ENCODE data around the gene CCT8L2. TPM values are rescaled to one million over a fixed set of nuclear protein-coding genes. Genes with fewer than 3 reads are reported as not detected.
"Not testable (repeated sequence)": the region's sequence is repeated elsewhere in the genome, so short reads cannot be mapped to it uniquely, and the experiment has no call there.

CCT8L2 gene
- total RNA-seq, 1 donor, result not detected

DNA sequence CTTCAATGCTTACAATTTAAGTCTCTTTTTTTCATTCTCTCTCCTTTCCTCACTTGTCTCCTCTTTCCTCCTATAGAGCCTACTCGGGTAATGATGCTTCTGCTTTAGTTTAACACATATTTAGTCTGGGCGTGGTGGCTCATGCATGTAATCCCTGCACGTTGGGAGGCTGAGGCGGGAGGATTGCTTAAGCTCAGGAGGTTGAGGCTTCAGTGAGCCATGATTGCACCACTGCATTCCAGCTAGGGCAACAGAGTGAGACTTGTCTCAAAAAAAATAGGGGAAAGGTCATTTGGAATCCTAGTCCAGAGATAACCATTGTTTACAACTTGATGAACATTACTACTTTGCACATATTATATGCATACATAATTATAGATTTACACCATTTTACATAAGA, 1.4 kb upstream of the CCT8L2 start:
- Histone ChIP-seq H3K4me2 (ENCODE audit: insufficient read depth, low read length) (no peak overlapping the region), H2AFZ (ENCODE audit: low read length) (no peak overlapping the region), H3K27me3 (ENCODE audit: insufficient read depth, low read length) (no peaks in the 10 kb centered on the region), H3K27ac (ENCODE audit: low read depth, low read length) (no peak overlapping the region), H3K36me3 (ENCODE audit: insufficient read depth, low read length) (no peaks in the 10 kb centered on the region), H3K9me3 (ENCODE audit: low read depth, low read length) (no peaks in the 10 kb centered on the region), H3K79me2 (ENCODE audit: insufficient read depth, low read length) (no peaks in the 10 kb centered on the region), H3K4me1 (ENCODE audit: insufficient read depth, low read length) (no peaks in the 10 kb centered on the region), H4K20me1 (ENCODE audit: insufficient read depth, low read length) (no peaks in the 10 kb centered on the region), H3K4me3 (ENCODE audit: insufficient read depth, low read length) (no peak overlapping the region)
- DNase-seq (ENCODE audit: insufficient read length, low spot score, missing footprints), result no peak
- TF ChIP-seq, protein P1, sequence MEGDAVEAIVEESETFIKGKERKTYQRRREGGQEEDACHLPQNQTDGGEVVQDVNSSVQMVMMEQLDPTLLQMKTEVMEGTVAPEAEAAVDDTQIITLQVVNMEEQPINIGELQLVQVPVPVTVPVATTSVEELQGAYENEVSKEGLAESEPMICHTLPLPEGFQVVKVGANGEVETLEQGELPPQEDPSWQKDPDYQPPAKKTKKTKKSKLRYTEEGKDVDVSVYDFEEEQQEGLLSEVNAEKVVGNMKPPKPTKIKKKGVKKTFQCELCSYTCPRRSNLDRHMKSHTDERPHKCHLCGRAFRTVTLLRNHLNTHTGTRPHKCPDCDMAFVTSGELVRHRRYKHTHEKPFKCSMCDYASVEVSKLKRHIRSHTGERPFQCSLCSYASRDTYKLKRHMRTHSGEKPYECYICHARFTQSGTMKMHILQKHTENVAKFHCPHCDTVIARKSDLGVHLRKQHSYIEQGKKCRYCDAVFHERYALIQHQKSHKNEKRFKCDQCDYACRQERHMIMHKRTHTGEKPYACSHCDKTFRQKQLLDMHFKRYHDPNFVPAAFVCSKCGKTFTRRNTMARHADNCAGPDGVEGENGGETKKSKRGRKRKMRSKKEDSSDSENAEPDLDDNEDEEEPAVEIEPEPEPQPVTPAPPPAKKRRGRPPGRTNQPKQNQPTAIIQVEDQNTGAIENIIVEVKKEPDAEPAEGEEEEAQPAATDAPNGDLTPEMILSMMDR (IDR thresholded peaks at IDR 0.05; ENCODE audit: extremely low read depth, low read depth, low read length), result no peak

DNA sequence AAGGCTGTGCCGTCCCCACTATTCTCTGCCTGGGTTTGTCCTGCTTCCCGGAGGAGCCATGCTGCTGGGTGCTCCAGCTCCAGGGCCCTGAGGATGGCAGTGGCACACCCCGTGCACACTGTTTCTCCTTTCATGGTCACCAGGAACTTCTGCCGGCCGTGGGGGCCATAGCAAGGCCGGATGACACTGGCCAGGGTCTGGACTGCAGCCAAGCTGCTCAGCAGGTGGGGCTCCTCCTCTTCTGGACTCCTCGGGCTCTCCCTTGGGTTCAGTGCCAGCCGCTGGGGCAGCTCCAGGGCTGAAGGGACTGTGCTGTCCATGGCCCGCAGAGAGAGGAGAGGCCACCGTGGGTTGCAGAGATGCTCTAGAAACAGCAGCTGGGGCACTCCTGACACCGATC, 379 bp downstream of the CCT8L2 start:
- not testable (repeated sequence) for DNase-seq (ENCODE audit: insufficient read length, low spot score, missing footprints); H3K27me3 ChIP-seq (ENCODE audit: insufficient read depth, low read length); H2AFZ ChIP-seq (ENCODE audit: low read length); H3K9me3 ChIP-seq (ENCODE audit: low read depth, low read length); H3K36me3 ChIP-seq (ENCODE audit: insufficient read depth, low read length); H3K79me2 ChIP-seq (ENCODE audit: insufficient read depth, low read length); H3K4me1 ChIP-seq (ENCODE audit: insufficient read depth, low read length); H4K20me1 ChIP-seq (ENCODE audit: insufficient read depth, low read length); H3K4me3 ChIP-seq (ENCODE audit: insufficient read depth, low read length); H3K27ac ChIP-seq (ENCODE audit: low read depth, low read length); H3K4me2 ChIP-seq (ENCODE audit: insufficient read depth, low read length)

DNA sequence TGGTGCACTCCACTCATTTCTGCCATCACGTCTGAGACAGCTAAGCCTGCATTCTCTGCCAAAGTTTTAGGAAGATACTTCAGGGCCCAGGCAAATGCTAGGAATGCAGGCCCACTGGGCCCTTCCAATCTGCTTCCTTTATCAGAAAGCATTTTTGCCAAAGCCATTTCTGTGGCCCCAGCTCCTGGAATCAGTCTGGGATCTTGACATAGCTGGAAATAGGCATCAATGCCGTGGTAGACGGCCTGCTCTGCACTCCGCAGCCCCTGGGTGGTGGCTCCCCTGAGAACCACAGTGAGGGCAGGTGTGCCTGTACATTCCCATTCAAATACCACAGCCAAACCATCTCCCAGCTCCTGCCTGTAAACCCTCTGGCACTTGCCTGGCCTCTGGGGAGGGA, 1.5 kb downstream of the CCT8L2 start:
- not testable (repeated sequence) for H3K4me2 ChIP-seq (ENCODE audit: insufficient read depth, low read length); H3K27ac ChIP-seq (ENCODE audit: low read depth, low read length); H3K36me3 ChIP-seq (ENCODE audit: insufficient read depth, low read length); H4K20me1 ChIP-seq (ENCODE audit: insufficient read depth, low read length); H3K4me3 ChIP-seq (ENCODE audit: insufficient read depth, low read length); H3K9me3 ChIP-seq (ENCODE audit: low read depth, low read length); DNase-seq (ENCODE audit: insufficient read length, low spot score, missing footprints); H3K27me3 ChIP-seq (ENCODE audit: insufficient read depth, low read length); H3K4me1 ChIP-seq (ENCODE audit: insufficient read depth, low read length); H2AFZ ChIP-seq (ENCODE audit: low read length); H3K79me2 ChIP-seq (ENCODE audit: insufficient read depth, low read length)

DNA sequence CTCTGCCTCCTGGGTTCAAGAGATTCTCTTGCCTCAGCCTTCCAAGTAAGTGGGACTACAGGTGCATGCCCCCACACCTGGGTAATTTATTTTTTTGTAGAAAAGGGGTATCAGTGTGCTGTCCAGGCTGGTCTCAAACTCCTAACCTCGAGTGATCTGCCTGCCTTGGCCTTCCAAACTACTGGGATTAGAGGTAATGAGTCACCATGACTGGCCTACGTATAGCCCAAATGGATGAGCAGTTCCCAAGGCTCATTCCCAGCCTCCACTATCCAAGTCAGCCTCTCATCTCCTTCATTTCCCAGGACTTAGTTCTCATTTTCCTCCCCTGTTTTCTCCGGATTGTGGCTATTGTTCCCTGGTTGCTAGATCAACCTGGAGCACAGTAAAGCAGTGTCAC, 5.6 kb downstream of the CCT8L2 start:
- TF ChIP-seq, protein P1 (IDR thresholded peaks at IDR 0.05; ENCODE audit: extremely low read depth, low read depth, low read length), result no peak
- Histone ChIP-seq H3K79me2 (ENCODE audit: insufficient read depth, low read length) (no peaks in the 10 kb centered on the region), H3K36me3 (ENCODE audit: insufficient read depth, low read length) (no peaks in the 10 kb centered on the region), H3K27ac (ENCODE audit: low read depth, low read length) (no peak overlapping the region), H3K9me3 (ENCODE audit: low read depth, low read length) (no peaks in the 10 kb centered on the region), H2AFZ (ENCODE audit: low read length) (no peak overlapping the region), H4K20me1 (ENCODE audit: insufficient read depth, low read length) (no peaks in the 10 kb centered on the region), H3K4me2 (ENCODE audit: insufficient read depth, low read length) (no peak overlapping the region), H3K27me3 (ENCODE audit: insufficient read depth, low read length) (no peaks in the 10 kb centered on the region), H3K4me1 (ENCODE audit: insufficient read depth, low read length) (no peaks in the 10 kb centered on the region), H3K4me3 (ENCODE audit: insufficient read depth, low read length) (no peak overlapping the region)
- DNase-seq (ENCODE audit: insufficient read length, low spot score, missing footprints), result no peak

DNA sequence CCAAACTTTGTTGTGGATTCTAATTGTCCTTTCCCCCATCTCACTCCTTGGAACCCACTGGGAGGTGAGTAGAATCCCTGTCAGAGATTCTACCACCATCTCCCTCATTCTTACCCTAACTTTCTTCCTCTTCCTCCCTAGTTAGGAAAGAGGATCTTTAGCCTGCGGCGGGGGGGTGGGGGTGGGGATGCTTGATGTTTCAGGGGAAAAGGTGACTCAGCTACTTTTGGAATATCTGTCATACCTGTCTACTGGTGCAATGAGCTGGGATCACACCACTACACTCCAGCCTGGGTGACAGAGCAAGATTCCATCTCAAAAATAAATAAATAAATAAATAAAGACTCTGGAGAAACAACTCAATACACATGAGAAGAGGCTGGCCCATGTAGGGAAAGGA, 6.4 kb downstream of the CCT8L2 start:
- no peak overlapping the region for H2AFZ ChIP-seq (ENCODE audit: low read length)

DNA sequence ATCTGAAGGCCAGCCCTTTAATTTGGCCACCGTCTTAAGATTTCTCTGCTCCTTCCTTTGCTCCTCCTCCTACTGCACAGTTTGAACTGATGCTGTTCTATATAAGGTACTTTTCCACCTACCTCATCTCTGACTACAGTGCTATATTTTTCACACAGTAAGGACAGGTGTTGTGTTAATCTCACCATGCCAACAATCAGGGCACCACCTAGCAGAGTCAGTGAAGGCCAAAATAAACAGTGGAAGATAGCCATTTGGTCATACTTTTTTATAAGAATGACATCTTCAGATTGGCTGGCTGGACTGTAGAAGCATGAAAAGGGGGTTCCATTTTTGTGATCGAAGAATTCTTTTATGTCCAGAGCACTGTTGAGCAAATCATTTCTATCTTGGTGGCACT, 11.7 kb downstream of the CCT8L2 start:
- not testable (repeated sequence) for H2AFZ ChIP-seq (ENCODE audit: low read length); H3K27ac ChIP-seq (ENCODE audit: low read depth, low read length); H3K9me3 ChIP-seq (ENCODE audit: low read depth, low read length); H4K20me1 ChIP-seq (ENCODE audit: insufficient read depth, low read length); DNase-seq (ENCODE audit: insufficient read length, low spot score, missing footprints); H3K4me3 ChIP-seq (ENCODE audit: insufficient read depth, low read length); H3K4me2 ChIP-seq (ENCODE audit: insufficient read depth, low read length); H3K27me3 ChIP-seq (ENCODE audit: insufficient read depth, low read length); H3K79me2 ChIP-seq (ENCODE audit: insufficient read depth, low read length); H3K4me1 ChIP-seq (ENCODE audit: insufficient read depth, low read length); H3K36me3 ChIP-seq (ENCODE audit: insufficient read depth, low read length)

More for the DNA sequence above, 6.4 kb downstream of the CCT8L2 start:
- no peak overlapping the region for H3K27ac ChIP-seq (ENCODE audit: low read depth, low read length)
- TF ChIP-seq, protein P1 (IDR thresholded peaks at IDR 0.05; ENCODE audit: extremely low read depth, low read depth, low read length), result no peak
- H3K36me3 ChIP-seq (ENCODE audit: insufficient read depth, low read length), result no peaks in the 10 kb centered on the region
- DNase-seq (ENCODE audit: insufficient read length, low spot score, missing footprints), result no peak
- no peaks in the 10 kb centered on the region for H3K27me3 ChIP-seq (ENCODE audit: insufficient read depth, low read length)
- H3K9me3 ChIP-seq (ENCODE audit: low read depth, low read length), result no peaks in the 10 kb centered on the region
- no peaks in the 10 kb centered on the region for H4K20me1 ChIP-seq (ENCODE audit: insufficient read depth, low read length)
- H3K4me2 ChIP-seq (ENCODE audit: insufficient read depth, low read length), result no peak overlapping the region
- H3K4me3 ChIP-seq (ENCODE audit: insufficient read depth, low read length), result no peak overlapping the region
- H3K79me2 ChIP-seq (ENCODE audit: insufficient read depth, low read length), result no peaks in the 10 kb centered on the region
- H3K4me1 ChIP-seq (ENCODE audit: insufficient read depth, low read length), result no peaks in the 10 kb centered on the region

DNA sequence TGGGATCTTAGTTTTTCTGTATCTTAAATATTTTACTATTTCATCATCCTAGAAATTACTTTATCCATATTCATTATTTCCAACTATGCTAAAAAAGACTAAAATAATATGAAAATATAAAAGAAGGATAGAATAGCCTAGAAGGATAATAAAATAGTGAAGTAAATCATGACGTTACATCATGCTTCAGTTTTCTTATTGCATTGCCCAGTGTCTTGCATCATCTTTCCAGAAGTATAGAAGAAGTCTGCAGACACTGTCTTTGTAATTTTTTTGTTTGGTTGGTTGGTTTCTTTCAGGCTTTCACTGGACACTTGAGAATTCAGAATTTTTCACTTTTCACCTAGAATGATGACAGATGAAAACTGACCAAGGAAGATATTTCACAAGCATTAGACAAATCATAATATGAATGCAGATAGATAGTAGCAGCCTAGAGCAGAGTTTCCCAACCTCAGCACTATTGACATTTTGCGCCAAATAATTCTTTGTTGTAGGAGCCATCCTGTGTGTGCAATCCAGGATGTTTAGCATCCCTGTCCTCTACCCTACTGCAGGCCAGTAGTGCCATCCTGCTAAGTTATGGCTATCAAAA, 23.3 kb downstream of the CCT8L2 start:
- not testable (repeated sequence) for H3K4me1 ChIP-seq (ENCODE audit: insufficient read depth, low read length)

More for the DNA sequence above, 23.3 kb downstream of the CCT8L2 start:
- H3K79me2 ChIP-seq (ENCODE audit: insufficient read depth, low read length); H3K9me3 ChIP-seq (ENCODE audit: low read depth, low read length); H3K4me3 ChIP-seq (ENCODE audit: insufficient read depth, low read length); H3K4me2 ChIP-seq (ENCODE audit: insufficient read depth, low read length); H3K27ac ChIP-seq (ENCODE audit: low read depth, low read length); DNase-seq (ENCODE audit: insufficient read length, low spot score, missing footprints); H3K27me3 ChIP-seq (ENCODE audit: insufficient read depth, low read length); H4K20me1 ChIP-seq (ENCODE audit: insufficient read depth, low read length); H3K36me3 ChIP-seq (ENCODE audit: insufficient read depth, low read length); H2AFZ ChIP-seq (ENCODE audit: low read length): not testable (repeated sequence)
